Ishikawa (cell line): ENCODE data around the gene NTM.

Experiments used
- CEBPB ChIP-seq: IDR thresholded peaks from 2 replicates; pipeline ENCODE4 v1.6.1; 2012
- CREB1 ChIP-seq: IDR thresholded peaks from 2 replicates; pipeline ENCODE4 v1.6.1; 2012; ENCODE audit warnings: low read depth
- EGR1 ChIP-seq: IDR thresholded peaks from 2 replicates; pipeline ENCODE4 v1.6.1; 2012
- EP300 ChIP-seq: IDR thresholded peaks from 2 replicates; pipeline ENCODE4 v1.6.1; 2012; ENCODE audit warnings: borderline replicate concordance
- FOXM1 ChIP-seq: IDR thresholded peaks from 2 replicates; pipeline ENCODE4 v1.6.1; 2012; ENCODE audit warnings: low read depth, borderline replicate concordance
- NFIC ChIP-seq: IDR thresholded peaks from 2 replicates; pipeline ENCODE4 v1.6.1; 2012
- RAD21 ChIP-seq: IDR thresholded peaks from 2 replicates; pipeline ENCODE4 v1.6.1; 2012; ENCODE audit warnings: low read depth
- TAF1 ChIP-seq: IDR thresholded peaks from 2 replicates; pipeline ENCODE4 v1.6.1; 2012; ENCODE audit warnings: low read depth, mild to moderate bottlenecking
- TCF12 ChIP-seq: IDR thresholded peaks from 2 replicates; pipeline ENCODE4 v1.6.1; 2012; ENCODE audit warnings: low read depth
- TEAD4 ChIP-seq: IDR thresholded peaks from 2 replicates; pipeline ENCODE4 v1.6.1; 2012
- YY1 ChIP-seq: IDR thresholded peaks from 2 replicates; pipeline ENCODE4 v1.6.1; 2012; ENCODE audit warnings: low read depth
- ZBTB7A ChIP-seq: IDR thresholded peaks from 2 replicates; pipeline ENCODE4 v1.6.1; 2012; ENCODE audit warnings: low read depth
- TF ChIP-seq, protein P1 (sequence below): IDR thresholded peaks from 2 replicates; pipeline ENCODE4 v1.6.1; 2012; ENCODE audit warnings: low read depth, mild to moderate bottlenecking
- TF ChIP-seq, protein P2 (sequence below): IDR thresholded peaks from 2 replicates; pipeline ENCODE4 v1.6.1; 2012
- TF ChIP-seq, protein P3 (sequence below): IDR thresholded peaks from 2 replicates; pipeline ENCODE4 v1.6.1; 2012

Gene NTM

DNA sequence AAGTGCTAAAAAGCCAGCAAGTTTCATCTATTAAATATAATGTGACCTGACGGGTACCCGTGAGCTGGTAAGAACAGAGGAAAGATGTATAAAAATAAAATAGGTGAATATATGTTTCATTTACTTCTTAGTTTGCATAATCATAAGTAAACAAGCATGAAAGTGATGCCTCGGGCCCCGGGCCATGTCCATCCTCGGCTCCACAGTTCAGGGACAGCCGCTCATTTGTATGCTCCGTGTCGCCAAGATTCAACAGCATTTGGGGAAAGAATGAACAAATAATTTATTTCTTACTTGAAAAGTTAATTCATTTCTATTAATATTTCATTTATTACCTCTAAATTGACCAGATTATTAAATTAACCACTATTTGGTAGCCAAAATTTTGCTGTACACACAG, 251.8 kb downstream of the NTM start:
- TF ChIP-seq, protein P1, sequence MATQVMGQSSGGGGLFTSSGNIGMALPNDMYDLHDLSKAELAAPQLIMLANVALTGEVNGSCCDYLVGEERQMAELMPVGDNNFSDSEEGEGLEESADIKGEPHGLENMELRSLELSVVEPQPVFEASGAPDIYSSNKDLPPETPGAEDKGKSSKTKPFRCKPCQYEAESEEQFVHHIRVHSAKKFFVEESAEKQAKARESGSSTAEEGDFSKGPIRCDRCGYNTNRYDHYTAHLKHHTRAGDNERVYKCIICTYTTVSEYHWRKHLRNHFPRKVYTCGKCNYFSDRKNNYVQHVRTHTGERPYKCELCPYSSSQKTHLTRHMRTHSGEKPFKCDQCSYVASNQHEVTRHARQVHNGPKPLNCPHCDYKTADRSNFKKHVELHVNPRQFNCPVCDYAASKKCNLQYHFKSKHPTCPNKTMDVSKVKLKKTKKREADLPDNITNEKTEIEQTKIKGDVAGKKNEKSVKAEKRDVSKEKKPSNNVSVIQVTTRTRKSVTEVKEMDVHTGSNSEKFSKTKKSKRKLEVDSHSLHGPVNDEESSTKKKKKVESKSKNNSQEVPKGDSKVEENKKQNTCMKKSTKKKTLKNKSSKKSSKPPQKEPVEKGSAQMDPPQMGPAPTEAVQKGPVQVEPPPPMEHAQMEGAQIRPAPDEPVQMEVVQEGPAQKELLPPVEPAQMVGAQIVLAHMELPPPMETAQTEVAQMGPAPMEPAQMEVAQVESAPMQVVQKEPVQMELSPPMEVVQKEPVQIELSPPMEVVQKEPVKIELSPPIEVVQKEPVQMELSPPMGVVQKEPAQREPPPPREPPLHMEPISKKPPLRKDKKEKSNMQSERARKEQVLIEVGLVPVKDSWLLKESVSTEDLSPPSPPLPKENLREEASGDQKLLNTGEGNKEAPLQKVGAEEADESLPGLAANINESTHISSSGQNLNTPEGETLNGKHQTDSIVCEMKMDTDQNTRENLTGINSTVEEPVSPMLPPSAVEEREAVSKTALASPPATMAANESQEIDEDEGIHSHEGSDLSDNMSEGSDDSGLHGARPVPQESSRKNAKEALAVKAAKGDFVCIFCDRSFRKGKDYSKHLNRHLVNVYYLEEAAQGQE, result no peak
- no peak for TF ChIP-seq ZBTB7A
- TF ChIP-seq TAF1, result no peak
- no peak for TF ChIP-seq TCF12
- TF ChIP-seq, protein P2, sequence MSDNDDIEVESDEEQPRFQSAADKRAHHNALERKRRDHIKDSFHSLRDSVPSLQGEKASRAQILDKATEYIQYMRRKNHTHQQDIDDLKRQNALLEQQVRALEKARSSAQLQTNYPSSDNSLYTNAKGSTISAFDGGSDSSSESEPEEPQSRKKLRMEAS, result no peak
- TF ChIP-seq NFIC, result no peak
- TF ChIP-seq EGR1, result no peak
- TF ChIP-seq FOXM1, result no peak

DNA sequence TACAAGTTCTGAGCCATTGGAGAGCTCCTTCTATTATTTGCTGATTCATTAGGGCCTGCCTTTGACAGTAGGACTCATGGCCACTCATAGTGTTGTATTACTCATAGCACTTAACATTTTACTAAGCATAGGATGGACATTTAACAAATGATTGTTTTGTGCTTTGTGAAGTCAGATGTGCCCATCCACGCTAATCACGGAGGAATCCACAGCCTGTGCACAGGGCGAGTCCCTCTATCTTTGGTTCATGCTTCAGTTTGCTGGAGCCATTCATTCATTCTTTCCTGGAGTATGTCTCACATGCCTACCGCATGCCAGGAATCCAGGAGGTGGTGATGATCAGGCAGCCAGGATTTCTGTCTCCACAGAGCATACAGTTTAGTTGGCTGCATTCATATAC, 254.1 kb downstream of the NTM start:
- TF ChIP-seq YY1 (no peak), TAF1 (no peak), EGR1 (no peak), EP300 (no peak), CREB1 (no peak), RAD21 (no peak), CEBPB (no peak), ZBTB7A (no peak), NFIC (no peak), FOXM1 (no peak), TEAD4 (no peak), TCF12 (no peak)
- TF ChIP-seq, protein P3, sequence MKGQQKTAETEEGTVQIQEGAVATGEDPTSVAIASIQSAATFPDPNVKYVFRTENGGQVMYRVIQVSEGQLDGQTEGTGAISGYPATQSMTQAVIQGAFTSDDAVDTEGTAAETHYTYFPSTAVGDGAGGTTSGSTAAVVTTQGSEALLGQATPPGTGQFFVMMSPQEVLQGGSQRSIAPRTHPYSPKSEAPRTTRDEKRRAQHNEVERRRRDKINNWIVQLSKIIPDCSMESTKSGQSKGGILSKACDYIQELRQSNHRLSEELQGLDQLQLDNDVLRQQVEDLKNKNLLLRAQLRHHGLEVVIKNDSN, result no peak
- TF ChIP-seq, protein P2, result no peak
- TF ChIP-seq, protein P1, result no peak

DNA sequence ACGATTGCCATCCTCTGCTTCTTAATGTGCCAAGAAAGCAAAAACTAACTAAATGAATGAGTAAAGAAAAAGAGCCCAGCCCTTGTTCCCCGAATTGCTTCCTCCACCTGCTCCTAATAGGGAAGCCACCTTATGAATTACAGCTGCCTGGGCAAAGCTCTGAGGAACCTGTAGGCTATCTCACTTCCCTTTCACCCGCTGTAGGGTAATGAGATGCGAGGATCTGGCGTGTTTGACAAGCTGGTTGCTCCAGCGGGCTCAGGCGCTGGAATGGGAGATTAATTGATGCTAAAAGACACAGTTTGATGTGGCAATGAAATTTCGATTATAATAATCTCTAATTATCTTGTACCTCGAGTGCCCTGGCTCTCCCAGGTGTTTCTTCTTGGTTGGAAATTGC, 256.4 kb downstream of the NTM start:
- TF ChIP-seq TCF12, result no peak
- no peak for TF ChIP-seq EP300
- TF ChIP-seq, protein P2, result no peak

DNA sequence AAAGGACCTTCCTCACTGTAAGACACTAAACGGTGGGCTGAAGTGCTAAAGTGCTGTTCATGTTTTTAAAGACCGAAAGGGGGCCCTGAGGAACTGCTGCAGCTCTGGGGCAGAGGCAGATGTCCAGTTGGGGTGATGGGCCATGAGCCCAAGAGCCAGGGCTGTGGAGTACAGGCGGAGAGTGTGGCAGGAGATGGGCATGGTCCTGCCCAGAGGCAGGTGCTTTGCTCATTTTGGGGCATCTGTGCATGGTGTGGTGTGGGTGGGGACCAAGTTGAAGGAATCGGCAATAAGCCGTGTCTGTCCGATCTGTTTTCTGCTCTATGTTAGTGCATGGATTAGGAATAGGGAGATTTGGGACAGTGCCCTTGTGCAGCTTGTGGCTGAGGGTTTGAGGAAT, 258.3 kb downstream of the NTM start:
- TF ChIP-seq EGR1, result no peak
- no peak for TF ChIP-seq TEAD4
- TF ChIP-seq NFIC, result no peak
- TF ChIP-seq ZBTB7A, result no peak
- TF ChIP-seq, protein P1, result no peak
- no peak for TF ChIP-seq TCF12
- no peak for TF ChIP-seq FOXM1
- TF ChIP-seq TAF1, result no peak
- no peak for TF ChIP-seq CREB1
- TF ChIP-seq, protein P2, result no peak
- TF ChIP-seq CEBPB, result no peak
- TF ChIP-seq, protein P3, result no peak
- no peak for TF ChIP-seq YY1
- TF ChIP-seq EP300, result no peak
- no peak for TF ChIP-seq RAD21
